ENCODE measurements around the gene PANK4.

PANK4 gene

DNA sequence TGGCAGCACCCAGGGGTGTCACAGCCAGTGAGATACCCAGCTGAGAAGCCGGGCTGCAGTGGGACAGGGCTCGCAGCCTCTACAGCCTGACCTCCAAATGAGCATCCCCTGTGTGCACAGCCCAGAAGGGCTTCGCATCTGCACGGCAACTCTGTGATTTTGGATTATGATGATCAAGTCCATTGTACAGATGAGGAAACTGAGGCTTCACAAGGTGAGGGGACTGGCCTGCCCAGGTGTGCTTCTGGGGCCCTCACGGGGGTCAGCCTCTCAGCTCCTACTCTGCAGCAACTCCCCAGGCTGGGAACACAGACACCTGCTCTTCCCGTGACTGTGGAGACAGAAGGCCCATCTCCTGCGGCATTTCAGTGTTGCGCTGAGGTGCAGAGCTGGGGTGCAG is 12.5 kb upstream of the PANK4 start:
- H3K79me2 ChIP-seq (ENCODE audit: control insufficient read depth, insufficient read depth, low read length) = no peaks in the 10 kb centered on the region
- H3K9ac ChIP-seq (ENCODE audit: low read length) = no peak overlapping the region
- H3K23ac ChIP-seq (ENCODE audit: low read length) = no peak overlapping the region
- H3K4me3 ChIP-seq (ENCODE audit: low read length) = no peak overlapping the region
- no peak overlapping the region for H3K56ac ChIP-seq (ENCODE audit: low read length)
- no peak overlapping the region for H3K4me2 ChIP-seq (ENCODE audit: low read length)
- no peak overlapping the region for H3K27ac ChIP-seq (ENCODE audit: low read depth, low read length)
- H2BK120ac ChIP-seq (ENCODE audit: low read depth, low read length) = no peak overlapping the region
- H4K5ac ChIP-seq (ENCODE audit: low read length) = no peak overlapping the region
- no peak overlapping the region for H3K18ac ChIP-seq (ENCODE audit: low read length)
- no peak overlapping the region for H4K8ac ChIP-seq (ENCODE audit: low read depth, low read length)
- no peak for DNase-seq
- H3K4me1 ChIP-seq (ENCODE audit: control insufficient read depth, low read depth, low read length) = no peaks in the 10 kb centered on the region
- no peak overlapping the region for H2BK15ac ChIP-seq (replicated peaks; ENCODE audit: low read depth)
- no CpG with 5 or more reads among the region's 8 CpGs for WGBS (ENCODE audit: extremely low coverage, insufficient coverage, low lambda C conversion rate)
- no peak overlapping the region for H3K4ac ChIP-seq (ENCODE audit: low read depth, low read length)
- no peaks in the 10 kb centered on the region for H3K36me3 ChIP-seq (ENCODE audit: control insufficient read depth, insufficient read depth, low read length)
- H3K79me1 ChIP-seq (ENCODE audit: low read length) = no peaks in the 10 kb centered on the region
- H2BK5ac ChIP-seq (ENCODE audit: low read length) = no peak overlapping the region
- H2AK5ac ChIP-seq (ENCODE audit: low read length) = no peak overlapping the region
- H3K27me3 ChIP-seq (ENCODE audit: insufficient read depth, low read length, poor library complexity) = no peaks in the 10 kb centered on the region

GRCh38 chr1:2538376-2538775 is 12.0 kb upstream of the PANK4 start:
- H4K5ac ChIP-seq (ENCODE audit: low read length) = no peak overlapping the region
- no CpG with 5 or more reads among the region's 4 CpGs for WGBS (ENCODE audit: extremely low coverage, insufficient coverage, low lambda C conversion rate)
- DNase-seq = no peak
- no peak overlapping the region for H2BK120ac ChIP-seq (ENCODE audit: low read depth, low read length)
- no peak overlapping the region for H2BK15ac ChIP-seq (replicated peaks; ENCODE audit: low read depth)
- H2AK5ac ChIP-seq (ENCODE audit: low read length) = no peak overlapping the region
- no peak overlapping the region for H3K23ac ChIP-seq (ENCODE audit: low read length)
- no peak overlapping the region for H2BK5ac ChIP-seq (ENCODE audit: low read length)
- H3K9ac ChIP-seq (ENCODE audit: low read length) = no peak overlapping the region
- no peak overlapping the region for H3K27ac ChIP-seq (ENCODE audit: low read depth, low read length)
- no peak overlapping the region for H4K8ac ChIP-seq (ENCODE audit: low read depth, low read length)
- no peaks in the 10 kb centered on the region for H3K79me2 ChIP-seq (ENCODE audit: control insufficient read depth, insufficient read depth, low read length)
- H3K4me3 ChIP-seq (ENCODE audit: low read length) = no peak overlapping the region
- no peak overlapping the region for H3K56ac ChIP-seq (ENCODE audit: low read length)
- H3K18ac ChIP-seq (ENCODE audit: low read length) = no peak overlapping the region
- H3K4ac ChIP-seq (ENCODE audit: low read depth, low read length) = no peak overlapping the region
- no peaks in the 10 kb centered on the region for H3K36me3 ChIP-seq (ENCODE audit: control insufficient read depth, insufficient read depth, low read length)
- no peaks in the 10 kb centered on the region for H3K79me1 ChIP-seq (ENCODE audit: low read length)
- no peaks in the 10 kb centered on the region for H3K4me1 ChIP-seq (ENCODE audit: control insufficient read depth, low read depth, low read length)
- H3K27me3 ChIP-seq (ENCODE audit: insufficient read depth, low read length, poor library complexity) = no peaks in the 10 kb centered on the region
- H3K4me2 ChIP-seq (ENCODE audit: low read length) = no peak overlapping the region

GRCh38 chr1:2537784-2538115 is 11.4 kb upstream of the PANK4 start:
- H2BK5ac ChIP-seq (ENCODE audit: low read length) = no peak overlapping the region
- no peak overlapping the region for H2BK15ac ChIP-seq (replicated peaks; ENCODE audit: low read depth)
- no peak overlapping the region for H3K4me3 ChIP-seq (ENCODE audit: low read length)
- no peak overlapping the region for H2BK120ac ChIP-seq (ENCODE audit: low read depth, low read length)
- no peak overlapping the region for H3K56ac ChIP-seq (ENCODE audit: low read length)
- DNase-seq = no peak
- H3K9ac ChIP-seq (ENCODE audit: low read length) = no peak overlapping the region
- no CpG with 5 or more reads among the region's 9 CpGs for WGBS (ENCODE audit: extremely low coverage, insufficient coverage, low lambda C conversion rate)
- H3K27ac ChIP-seq (ENCODE audit: low read depth, low read length) = no peak overlapping the region
- H3K4me1 ChIP-seq (ENCODE audit: control insufficient read depth, low read depth, low read length) = no peaks in the 10 kb centered on the region
- no peak overlapping the region for H4K5ac ChIP-seq (ENCODE audit: low read length)
- no peaks in the 10 kb centered on the region for H3K79me1 ChIP-seq (ENCODE audit: low read length)
- no peaks in the 10 kb centered on the region for H3K79me2 ChIP-seq (ENCODE audit: control insufficient read depth, insufficient read depth, low read length)
- H2AK5ac ChIP-seq (ENCODE audit: low read length) = no peak overlapping the region
- H4K8ac ChIP-seq (ENCODE audit: low read depth, low read length) = no peak overlapping the region
- no peaks in the 10 kb centered on the region for H3K36me3 ChIP-seq (ENCODE audit: control insufficient read depth, insufficient read depth, low read length)
- no peak overlapping the region for H3K4me2 ChIP-seq (ENCODE audit: low read length)
- H3K4ac ChIP-seq (ENCODE audit: low read depth, low read length) = no peak overlapping the region
- no peaks in the 10 kb centered on the region for H3K27me3 ChIP-seq (ENCODE audit: insufficient read depth, low read length, poor library complexity)
- H3K23ac ChIP-seq (ENCODE audit: low read length) = no peak overlapping the region
- H3K18ac ChIP-seq (ENCODE audit: low read length) = no peak overlapping the region

GRCh38 chr1:2535981-2536380 is 9.6 kb upstream of the PANK4 start:
- Histone ChIP-seq H3K79me2 (ENCODE audit: control insufficient read depth, insufficient read depth, low read length) (no peaks in the 10 kb centered on the region), H3K4me3 (ENCODE audit: low read length) (no peak overlapping the region), H2BK5ac (ENCODE audit: low read length) (no peak overlapping the region), H3K27me3 (ENCODE audit: insufficient read depth, low read length, poor library complexity) (peaks cover 4% of the 10 kb centered on the region), H2AK5ac (ENCODE audit: low read length) (no peak overlapping the region), H4K8ac (ENCODE audit: low read depth, low read length) (no peak overlapping the region), H3K23ac (ENCODE audit: low read length) (no peak overlapping the region), H3K27ac (ENCODE audit: low read depth, low read length) (no peak overlapping the region), H3K4ac (ENCODE audit: low read depth, low read length) (no peak overlapping the region), H3K4me2 (ENCODE audit: low read length) (no peak overlapping the region), H3K9ac (ENCODE audit: low read length) (no peak overlapping the region), H2BK15ac (replicated peaks; ENCODE audit: low read depth) (no peak overlapping the region), H4K5ac (ENCODE audit: low read length) (no peak overlapping the region), H2BK120ac (ENCODE audit: low read depth, low read length) (no peak overlapping the region), H3K4me1 (ENCODE audit: control insufficient read depth, low read depth, low read length) (no peaks in the 10 kb centered on the region), H3K56ac (ENCODE audit: low read length) (no peak overlapping the region), H3K18ac (ENCODE audit: low read length) (no peak overlapping the region), H3K36me3 (ENCODE audit: control insufficient read depth, insufficient read depth, low read length) (no peaks in the 10 kb centered on the region), H3K79me1 (ENCODE audit: low read length) (no peaks in the 10 kb centered on the region)
- no peak for DNase-seq
- WGBS (ENCODE audit: extremely low coverage, insufficient coverage, low lambda C conversion rate) = no CpG with 5 or more reads among the region's 9 CpGs

GRCh38 chr1:2535455-2535854 is 9.1 kb upstream of the PANK4 start:
- no peak overlapping the region for H3K18ac ChIP-seq (ENCODE audit: low read length)
- no peak overlapping the region for H2AK5ac ChIP-seq (ENCODE audit: low read length)
- H3K4me2 ChIP-seq (ENCODE audit: low read length) = no peak overlapping the region
- H3K9ac ChIP-seq (ENCODE audit: low read length) = no peak overlapping the region
- H3K4me3 ChIP-seq (ENCODE audit: low read length) = no peak overlapping the region
- no CpG with 5 or more reads among the region's 27 CpGs for WGBS (ENCODE audit: extremely low coverage, insufficient coverage, low lambda C conversion rate)
- H2BK5ac ChIP-seq (ENCODE audit: low read length) = no peak overlapping the region
- no peaks in the 10 kb centered on the region for H3K36me3 ChIP-seq (ENCODE audit: control insufficient read depth, insufficient read depth, low read length)
- DNase-seq = no peak
- H3K23ac ChIP-seq (ENCODE audit: low read length) = no peak overlapping the region
- no peak overlapping the region for H2BK15ac ChIP-seq (replicated peaks; ENCODE audit: low read depth)
- no peaks in the 10 kb centered on the region for H3K4me1 ChIP-seq (ENCODE audit: control insufficient read depth, low read depth, low read length)
- H3K56ac ChIP-seq (ENCODE audit: low read length) = peak overlapping the region; percentile 15
- H3K27ac ChIP-seq (ENCODE audit: low read depth, low read length) = no peak overlapping the region
- H3K79me1 ChIP-seq (ENCODE audit: low read length) = no peaks in the 10 kb centered on the region
- H4K8ac ChIP-seq (ENCODE audit: low read depth, low read length) = no peak overlapping the region
- H2BK120ac ChIP-seq (ENCODE audit: low read depth, low read length) = no peak overlapping the region
- H4K5ac ChIP-seq (ENCODE audit: low read length) = no peak overlapping the region
- no peaks in the 10 kb centered on the region for H3K79me2 ChIP-seq (ENCODE audit: control insufficient read depth, insufficient read depth, low read length)
- H3K4ac ChIP-seq (ENCODE audit: low read depth, low read length) = no peak overlapping the region
- peaks cover 9% of the 10 kb centered on the region for H3K27me3 ChIP-seq (ENCODE audit: insufficient read depth, low read length, poor library complexity)

DNA sequence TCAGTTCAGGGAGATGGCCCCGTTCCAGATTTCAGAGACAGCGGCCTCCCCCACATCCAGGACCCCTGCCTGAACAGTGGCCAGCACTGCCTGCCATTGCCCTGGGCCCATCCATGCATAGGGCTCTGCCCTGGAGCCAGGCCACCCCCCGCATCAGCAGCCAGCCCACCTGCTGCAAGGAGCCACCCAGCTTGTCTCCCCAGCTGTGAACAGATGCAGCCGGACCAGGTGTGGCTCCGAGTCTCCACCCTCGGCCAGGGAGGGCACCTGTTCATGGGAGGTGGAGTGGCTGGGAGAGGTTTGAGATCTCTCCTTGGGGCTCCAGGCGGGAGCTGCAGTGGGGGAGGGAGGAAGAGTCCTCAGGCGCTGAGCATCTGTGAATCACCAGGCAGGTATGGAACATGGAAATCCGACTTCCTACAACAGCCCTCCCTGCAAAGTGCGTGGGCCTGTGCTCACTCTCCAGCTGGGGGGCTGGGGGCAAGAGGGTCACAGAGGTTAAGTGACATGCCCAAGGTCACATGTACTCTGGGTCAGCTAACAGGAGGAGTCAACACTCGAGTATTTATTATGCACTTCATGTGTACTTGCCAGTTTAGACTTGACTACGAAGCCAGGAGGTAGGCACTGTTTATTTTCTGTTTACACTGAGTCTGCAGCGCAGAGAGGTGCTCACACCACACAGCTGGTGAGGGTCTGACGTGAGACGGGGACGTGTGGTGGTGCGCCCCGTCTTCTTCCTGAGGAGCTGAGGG is 8.5 kb upstream of the PANK4 start:
- no peak overlapping the region for H3K4me2 ChIP-seq (ENCODE audit: low read length)
- WGBS (ENCODE audit: extremely low coverage, insufficient coverage, low lambda C conversion rate) = no CpG with 5 or more reads among the region's 18 CpGs
- H4K5ac ChIP-seq (ENCODE audit: low read length) = no peak overlapping the region
- no peak overlapping the region for H2AK5ac ChIP-seq (ENCODE audit: low read length)
- no peaks in the 10 kb centered on the region for H3K4me1 ChIP-seq (ENCODE audit: control insufficient read depth, low read depth, low read length)
- no peak overlapping the region for H3K4me3 ChIP-seq (ENCODE audit: low read length)
- no peak overlapping the region for H3K4ac ChIP-seq (ENCODE audit: low read depth, low read length)
- H3K27ac ChIP-seq (ENCODE audit: low read depth, low read length) = no peak overlapping the region
- no peak overlapping the region for H2BK120ac ChIP-seq (ENCODE audit: low read depth, low read length)
- no peak overlapping the region for H3K56ac ChIP-seq (ENCODE audit: low read length)
- peaks cover 12% of the 10 kb centered on the region for H3K27me3 ChIP-seq (ENCODE audit: insufficient read depth, low read length, poor library complexity)
- no peak overlapping the region for H3K18ac ChIP-seq (ENCODE audit: low read length)
- H3K79me2 ChIP-seq (ENCODE audit: control insufficient read depth, insufficient read depth, low read length) = no peaks in the 10 kb centered on the region
- no peak overlapping the region for H4K8ac ChIP-seq (ENCODE audit: low read depth, low read length)
- H3K9ac ChIP-seq (ENCODE audit: low read length) = no peak overlapping the region
- H3K36me3 ChIP-seq (ENCODE audit: control insufficient read depth, insufficient read depth, low read length) = no peaks in the 10 kb centered on the region
- H3K79me1 ChIP-seq (ENCODE audit: low read length) = no peaks in the 10 kb centered on the region
- H2BK5ac ChIP-seq (ENCODE audit: low read length) = no peak overlapping the region
- no peak overlapping the region for H2BK15ac ChIP-seq (replicated peaks; ENCODE audit: low read depth)
- DNase-seq = peak; percentile 70
- no peak overlapping the region for H3K23ac ChIP-seq (ENCODE audit: low read length)

Measured in mesendoderm (in vitro differentiated cells).